ENCODE results near the gene SORBS2. TPM values are rescaled to one million over a fixed set of nuclear protein-coding genes. Genes with fewer than 3 reads are reported as not detected.

SORBS2 gene
- total RNA-seq, 1 experiment from 2014 or later, result 9.7 TPM

- H3K27me3 Mint-ChIP-seq (ENCODE audit: low read depth), result no peaks in the 10 kb centered on the region
- Histone ChIP-seq H2BK12ac (ENCODE audit: insufficient read length, low read depth, low read length) (no peak overlapping the region), H4K20me1 (ENCODE audit: control insufficient read depth, insufficient read depth, insufficient read length) (no peaks in the 10 kb centered on the region), H3K23ac (ENCODE audit: insufficient read length, low read depth, low read length) (no peak overlapping the region), H3K4ac (ENCODE audit: low read depth, low read length) (no peak overlapping the region), H3K4me2 (ENCODE audit: insufficient read depth, insufficient read length, low read length) (peak overlapping the region; percentile 19), H2BK15ac (ENCODE audit: low read depth, low read length) (no peak overlapping the region), H3K79me1 (ENCODE audit: insufficient read depth, low read depth, low read length, poor library complexity, severe bottlenecking) (no peaks in the 10 kb centered on the region), H3K56ac (ENCODE audit: insufficient read length, low read depth, low read length) (peak overlapping the region; percentile 88), H3K4me1 (ENCODE audit: insufficient read depth, low read length) (peaks cover 26% of the 10 kb centered on the region; the same call in 1 of the 2 replicates), H4K5ac (ENCODE audit: insufficient read length, low read depth, low read length) (no peak overlapping the region), H4K8ac (replicated peaks; ENCODE audit: insufficient read length, low read depth, low read length) (no peak overlapping the region), H3T11ph (ENCODE audit: low read length) (no peak overlapping the region), H3K27me3 (ENCODE audit: insufficient read depth, low read length) (no peaks in the 10 kb centered on the region), H4K91ac (ENCODE audit: insufficient read length, low read depth, low read length) (no peak overlapping the region), H3K9me3 (ENCODE audit: control insufficient read depth, low read depth, low read length) (no peaks in the 10 kb centered on the region), H3K23me2 (ENCODE audit: insufficient read length, low read depth, low read length, poor library complexity, severe bottlenecking) (no peaks in the 10 kb centered on the region), H3K27ac (ENCODE audit: insufficient read length, low read depth, low read length) (peak overlapping the region; percentile 100), H2AFZ (ENCODE audit: low read length) (no peak overlapping the region), H2BK120ac (ENCODE audit: low read depth, low read length, poor library complexity, severe bottlenecking) (no peak overlapping the region), H2AK5ac (ENCODE audit: insufficient read length, low read length) (no peak overlapping the region), H3K9ac (ENCODE audit: extremely low read depth, insufficient read length, low read length) (no peak overlapping the region), H3K18ac (ENCODE audit: insufficient read length, low read depth, low read length) (no peak overlapping the region), H3K79me2 (ENCODE audit: insufficient read depth, low read length) (no peaks in the 10 kb centered on the region), H2BK20ac (ENCODE audit: low read depth, low read length, poor library complexity, severe bottlenecking) (no peak overlapping the region), H3K14ac (ENCODE audit: insufficient read depth, low read length) (no peak overlapping the region), H2BK5ac (ENCODE audit: insufficient read length, low read length) (no peak overlapping the region)
- no peak overlapping the region for H3K27ac Mint-ChIP-seq
- peaks cover 21 to 33% of the 10 kb centered on the region in 2 experiments for H3K4me1 Mint-ChIP-seq
- H3K4me3 Mint-ChIP-seq, result no peak overlapping the region
- DNase-seq, result peak; percentile 90
- H3K36me3 Mint-ChIP-seq (ENCODE audit: insufficient read depth in 1 of 3, low read depth in 3 of 3), result peaks cover 0 to 15% (median 10%) of the 10 kb centered on the region in 3 experiments; a peak in 4 of 7 replicates
- no CpG with 5 or more reads among the region's 9 CpGs for WGBS (ENCODE audit: extremely low coverage, insufficient read length, low lambda C conversion rate)
- peaks cover 3 to 4% of the 10 kb centered on the region in 2 experiments; a peak in 3 of 5 replicates for H3K9me3 Mint-ChIP-seq
- no peak for TF ChIP-seq CTCF (conservative IDR thresholded peaks at IDR 0.05)
Measured at GRCh38 chr4:185839194-185839712, 27.3 kb upstream of the SORBS2 start.
